NT2/D1 (cell line): Measurements from ENCODE around the gene ITGAL.

ENCODE experiments used
- SUZ12 ChIP-seq: IDR thresholded peaks from 2 replicates; pipeline ENCODE4 v1.6.1; 2011; ENCODE audit not compliant: insufficient read length, insufficient read depth; ENCODE audit errors: extremely low read depth
- YY1 ChIP-seq: IDR thresholded peaks from 2 replicates; pipeline ENCODE4 v1.6.1; 2011; ENCODE audit not compliant: insufficient read length, insufficient read depth
- ZNF274 ChIP-seq: IDR thresholded peaks from 2 replicates; pipeline ENCODE4 v1.6.1; 2011; ENCODE audit warnings: mild to moderate bottlenecking, low read depth, low read length

DNA sequence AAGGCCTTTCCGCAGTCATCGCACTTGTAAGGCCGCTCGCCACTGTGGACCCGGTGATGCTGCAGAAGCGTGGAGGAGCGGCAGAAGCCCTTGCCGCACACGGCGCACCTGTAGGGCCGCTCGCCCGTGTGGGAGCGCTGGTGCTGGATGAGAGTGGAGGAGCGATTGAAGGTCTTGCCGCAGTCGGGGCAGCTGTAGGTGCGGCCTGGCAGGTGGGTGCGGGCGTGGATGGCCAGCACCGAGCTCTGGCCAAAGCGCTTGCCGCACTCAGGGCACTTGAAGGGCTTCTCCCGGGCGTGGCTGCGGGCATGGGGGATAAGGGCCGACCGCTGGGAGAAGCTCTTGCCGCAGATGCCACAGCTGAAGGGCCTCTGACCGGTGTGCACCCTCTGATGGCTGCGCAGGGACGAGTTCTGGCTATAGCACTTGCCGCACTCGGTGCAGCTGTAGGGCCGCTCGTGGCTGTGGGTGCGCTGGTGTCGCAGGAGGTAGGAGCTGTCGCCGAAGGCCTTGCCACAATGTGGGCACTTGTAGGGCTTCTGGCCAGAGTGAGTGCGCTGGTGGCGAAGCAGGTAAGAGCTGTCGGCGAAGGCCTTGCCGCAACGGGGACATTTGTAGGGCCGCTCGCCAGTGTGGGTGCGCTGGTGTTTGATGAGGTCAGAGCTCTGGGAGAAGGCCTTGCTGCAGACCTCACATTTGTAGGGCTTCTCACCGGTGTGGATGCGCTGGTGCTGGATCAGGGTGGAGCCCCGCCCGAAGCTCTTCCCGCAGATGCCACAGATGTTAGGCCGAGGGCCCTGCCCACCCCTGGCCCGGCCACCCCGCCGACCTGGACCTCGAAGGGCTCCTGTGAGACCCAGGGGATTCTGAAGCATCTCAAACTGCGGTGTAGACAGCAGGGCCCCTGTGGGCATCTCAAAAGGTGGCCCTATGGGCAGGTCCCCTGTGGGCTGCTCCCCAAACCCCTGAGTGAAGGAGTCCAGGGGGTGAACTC lies 52.3 kb downstream of the ITGAL start:
- TF ChIP-seq ZNF274 (no peak), YY1 (no peak), SUZ12 (no peak)
